GM21723 (cell line): Measurements from ENCODE around the gene NUDT19.
"Not testable (repeated sequence)": the region's sequence is repeated elsewhere in the genome, so short reads cannot be mapped to it uniquely, and the experiment has no call there.

ENCODE experiments used
- ATAC-seq: cut with Tn5 transposase; IDR thresholded peaks from one replicate; pipeline ENCODE4 v1.9.1; 2021; ENCODE audit warnings: mild to moderate bottlenecking, moderate library complexity; ENCODE audit not compliant: unreplicated experiment

NUDT19 gene

DNA sequence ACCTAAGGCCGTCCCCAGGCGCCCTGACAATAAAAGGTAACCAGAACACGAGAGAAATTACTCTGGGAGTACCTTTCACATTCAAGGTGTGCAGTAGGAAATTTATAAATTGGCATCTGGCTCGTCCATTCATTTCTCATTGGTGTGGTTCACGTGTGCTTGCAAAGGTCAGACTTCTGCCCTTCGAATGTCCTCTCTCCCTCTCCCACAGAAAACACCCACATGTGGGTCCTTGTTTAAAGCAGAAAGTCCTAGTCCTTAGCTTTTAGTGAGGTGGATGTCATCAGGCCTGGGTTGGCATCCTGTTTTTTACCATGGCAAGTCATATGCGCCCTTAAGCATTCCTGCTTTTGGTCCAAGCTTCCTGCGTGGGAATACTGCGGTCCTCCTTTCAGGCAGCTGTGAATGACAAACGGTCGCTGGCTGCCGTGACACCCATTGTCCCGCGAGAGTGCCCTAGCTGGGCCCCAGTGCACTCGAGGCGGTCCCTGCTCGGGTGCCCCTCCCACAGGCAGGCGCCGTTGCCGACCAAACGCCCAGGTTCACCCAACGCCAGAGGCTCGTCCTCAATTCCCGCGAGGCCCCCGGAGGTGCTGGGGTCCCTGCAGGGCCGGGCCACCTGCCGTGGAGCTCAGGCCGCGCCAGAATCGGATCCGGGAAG, at the start of gene NUDT19:
TSS of gene NUDT19 (plus strand) at position 531 of the 661 bp plus-strand sequence. CDS start 140 bp downstream, outside the sequence.
- ATAC-seq = peak; percentile 88

DNA sequence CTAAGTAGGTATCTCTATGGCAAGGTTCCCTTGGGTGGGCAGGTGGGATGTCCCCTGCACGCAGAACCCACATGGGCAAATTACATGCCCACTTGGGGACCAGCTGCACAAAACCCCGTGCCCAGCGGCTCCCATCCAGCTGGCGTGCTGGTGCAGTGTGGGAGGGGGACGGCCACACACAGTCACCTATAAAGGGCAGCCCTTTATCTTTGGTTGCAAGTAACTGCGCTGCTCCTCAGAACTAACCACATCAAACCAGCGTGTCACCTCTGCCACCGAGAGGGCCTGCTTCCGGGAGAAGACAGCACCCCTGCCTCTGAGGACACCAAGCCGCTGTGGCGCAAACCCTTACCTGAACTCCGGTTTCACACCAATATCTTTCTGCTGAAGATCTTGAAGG, 48.9 kb upstream of the NUDT19 start:
- ATAC-seq = no peak

DNA sequence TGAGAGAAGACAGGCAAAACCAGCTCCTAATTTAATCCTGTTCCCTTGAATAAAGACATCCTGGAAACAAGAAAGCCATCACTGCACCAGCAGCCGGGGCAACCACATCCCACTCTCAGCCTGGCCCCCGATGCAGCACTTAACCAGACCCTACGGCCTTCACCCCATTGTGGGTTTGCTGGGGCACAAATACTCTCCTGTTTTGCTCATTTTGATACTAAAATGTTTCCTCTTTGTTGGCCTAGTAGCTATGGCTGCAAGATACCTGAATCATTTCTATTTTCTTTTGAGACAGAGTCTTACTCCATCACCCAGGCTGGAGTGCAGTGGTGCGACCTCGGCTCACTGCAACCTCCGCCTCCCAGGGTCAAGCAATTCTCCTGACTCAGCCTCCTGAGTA, 45.1 kb upstream of the NUDT19 start:
- ATAC-seq = no peak

DNA sequence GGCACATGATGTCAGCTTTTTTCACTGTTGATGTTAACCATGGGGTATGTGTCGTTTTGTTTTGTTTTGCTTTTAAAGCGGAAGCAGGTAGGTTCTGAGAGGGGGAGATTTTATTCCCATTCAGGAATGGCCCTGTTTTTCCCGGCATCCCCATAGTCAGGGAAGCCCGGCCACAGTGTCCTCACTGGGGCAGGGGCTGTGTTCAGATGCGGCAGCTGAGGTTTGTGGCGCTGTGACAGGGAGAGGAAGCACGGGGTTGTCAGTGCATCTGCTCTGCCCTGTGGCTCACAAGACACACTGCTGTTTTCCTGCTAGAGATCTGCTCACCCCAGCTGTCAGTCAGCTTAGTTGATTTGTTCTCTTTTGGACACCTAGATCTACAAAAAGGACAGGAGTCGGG, 44.3 kb upstream of the NUDT19 start:
- ATAC-seq = no peak

DNA sequence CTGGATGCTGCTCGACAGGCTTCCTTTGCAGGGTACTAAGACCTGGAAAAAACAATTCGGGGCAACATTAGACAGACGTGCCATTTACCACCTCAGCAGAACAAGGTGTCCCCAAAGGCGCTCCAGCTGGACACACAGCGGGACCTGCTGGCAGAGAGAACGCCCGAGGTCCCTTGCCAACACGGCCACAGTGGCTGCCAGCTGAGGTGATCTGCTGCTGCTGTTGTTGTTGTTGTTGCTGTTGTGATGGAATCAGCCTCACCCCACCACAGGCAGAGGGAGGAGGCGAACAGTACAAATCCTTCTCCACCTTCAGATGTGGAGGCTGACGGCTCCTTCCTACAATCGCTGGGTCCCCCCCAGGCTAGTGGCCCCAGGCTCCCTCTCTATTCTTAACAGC, 41.9 kb upstream of the NUDT19 start:
- no peak for ATAC-seq

DNA sequence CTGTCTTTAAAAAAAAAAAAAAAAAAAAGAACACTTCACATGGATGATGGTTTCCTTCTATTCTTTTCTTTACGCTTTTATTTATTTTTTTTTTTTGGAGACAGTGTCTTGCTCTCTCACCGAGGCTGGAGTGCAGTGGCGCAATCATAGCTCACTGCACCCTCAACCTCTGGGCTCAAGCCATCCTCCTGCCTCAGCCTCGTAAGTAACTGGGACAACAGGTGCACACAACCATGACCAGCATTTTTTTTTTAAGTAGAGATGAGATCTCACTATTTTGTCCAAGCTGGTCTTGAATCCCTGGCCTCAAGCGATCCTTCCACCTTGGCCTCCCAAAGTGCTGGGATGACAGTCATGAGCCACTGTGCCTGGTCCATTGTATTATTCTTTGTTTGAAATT, 41.0 kb upstream of the NUDT19 start:
- ATAC-seq = no peak

DNA sequence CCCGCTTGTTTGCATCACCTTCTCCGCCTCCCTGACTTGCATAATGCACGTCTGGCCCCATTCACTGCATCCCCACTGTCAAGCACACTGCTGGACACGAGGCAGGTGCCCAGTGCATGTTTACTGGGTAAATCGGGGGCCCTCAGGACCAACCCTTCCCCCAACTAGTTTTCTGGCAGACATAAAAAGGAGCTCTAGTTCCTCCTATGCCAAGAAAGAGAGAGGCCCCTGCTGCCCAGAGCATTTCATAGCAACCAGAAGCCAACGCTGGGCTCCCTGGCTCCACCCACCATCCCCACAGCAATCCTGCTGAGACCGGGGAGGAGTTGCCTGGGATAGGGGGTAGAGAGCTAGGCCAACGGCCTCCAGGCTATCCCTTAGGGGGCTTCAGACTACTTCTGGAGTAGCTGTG, 39.9 kb upstream of the NUDT19 start:
- no peak for ATAC-seq

DNA sequence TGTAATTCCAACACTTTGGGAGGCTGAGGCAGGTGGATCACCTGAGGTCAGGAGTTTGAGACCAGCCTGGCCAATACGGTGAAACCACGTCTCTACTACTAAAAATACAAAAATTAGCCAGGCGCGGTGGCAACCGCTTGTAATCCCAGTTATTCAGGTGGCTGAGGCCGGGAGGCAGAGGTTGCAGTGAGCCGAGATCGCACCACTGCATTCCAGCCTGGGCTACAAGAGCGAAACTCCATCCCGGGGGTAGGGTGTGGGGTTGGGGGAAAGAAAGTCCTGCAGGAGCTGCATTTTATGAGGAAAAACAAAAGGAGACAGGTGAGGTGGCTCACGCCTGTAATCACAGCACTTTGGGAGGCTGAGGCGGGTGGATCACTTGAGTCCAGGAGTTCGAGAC, 39.3 kb upstream of the NUDT19 start:
- not testable (repeated sequence) for ATAC-seq

DNA sequence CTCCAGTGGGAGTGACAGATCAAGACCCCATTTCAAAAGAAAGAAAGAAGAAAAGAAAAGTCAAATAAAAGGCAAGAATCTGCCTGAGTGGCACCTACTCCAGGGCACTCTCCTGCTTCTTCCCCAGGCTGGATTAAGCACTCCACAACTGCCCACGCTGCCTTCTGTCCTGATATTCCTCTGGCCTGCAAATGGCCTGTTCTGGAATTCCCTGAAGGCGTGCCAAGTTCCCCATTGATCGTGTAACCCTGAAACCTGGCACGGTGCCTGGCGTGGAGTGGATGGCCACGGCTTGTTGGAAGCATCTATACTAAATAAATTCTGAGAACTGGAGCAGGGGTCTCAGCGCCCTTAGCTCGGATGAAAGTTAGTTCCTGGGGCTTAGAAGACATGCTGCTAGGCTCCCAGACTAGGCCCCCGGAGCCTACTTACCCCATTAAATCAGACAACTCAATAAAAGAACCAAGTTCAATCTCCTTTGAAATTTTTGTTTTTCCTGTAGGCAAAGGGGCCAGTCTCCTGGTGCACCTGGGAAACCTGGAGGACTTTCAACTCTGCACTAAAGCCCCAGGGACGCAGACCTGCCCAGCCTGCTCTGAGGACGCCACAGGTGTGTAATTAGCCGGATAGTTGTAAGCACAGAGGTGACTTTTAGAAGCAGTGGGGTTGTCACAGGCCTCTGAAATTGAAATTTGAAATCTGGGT, 38.6 kb upstream of the NUDT19 start:
- no peak for ATAC-seq

DNA sequence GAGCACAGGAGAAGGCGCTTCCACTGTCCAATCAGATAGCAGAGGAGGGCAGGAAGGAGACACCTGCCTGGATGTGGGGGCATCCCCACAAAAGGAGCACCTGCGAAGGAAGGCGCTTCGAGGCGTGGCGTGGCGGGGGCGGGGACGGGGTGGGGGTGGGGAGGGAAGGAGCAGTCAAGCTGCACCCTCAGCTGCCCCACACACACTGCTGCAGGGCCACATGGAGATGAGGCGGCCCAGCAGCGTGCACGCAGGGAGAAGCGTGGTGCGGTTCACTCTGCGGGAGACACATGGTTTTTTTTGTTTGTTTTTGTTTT, 38.1 kb upstream of the NUDT19 start:
- ATAC-seq = no peak

DNA sequence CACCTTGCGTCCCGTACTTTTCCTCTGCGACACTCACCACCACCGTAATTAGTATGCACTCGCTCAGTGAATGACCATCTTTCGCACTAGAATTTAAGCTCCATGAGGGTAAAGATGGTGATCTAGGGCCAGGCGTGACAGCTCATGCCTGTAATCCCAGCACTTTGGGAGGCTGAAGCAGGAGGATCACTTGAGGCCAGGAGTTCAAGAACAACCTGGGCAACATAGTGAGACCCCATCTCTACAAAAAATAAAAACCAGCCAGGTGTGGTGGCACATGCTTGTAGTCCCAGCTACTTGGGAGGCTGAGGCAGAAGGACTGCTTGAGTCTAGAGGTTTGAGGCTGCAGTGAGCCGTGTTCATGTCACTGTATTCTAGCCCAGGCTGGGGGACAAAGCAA, 35.2 kb upstream of the NUDT19 start:
- ATAC-seq = not testable (repeated sequence)

DNA sequence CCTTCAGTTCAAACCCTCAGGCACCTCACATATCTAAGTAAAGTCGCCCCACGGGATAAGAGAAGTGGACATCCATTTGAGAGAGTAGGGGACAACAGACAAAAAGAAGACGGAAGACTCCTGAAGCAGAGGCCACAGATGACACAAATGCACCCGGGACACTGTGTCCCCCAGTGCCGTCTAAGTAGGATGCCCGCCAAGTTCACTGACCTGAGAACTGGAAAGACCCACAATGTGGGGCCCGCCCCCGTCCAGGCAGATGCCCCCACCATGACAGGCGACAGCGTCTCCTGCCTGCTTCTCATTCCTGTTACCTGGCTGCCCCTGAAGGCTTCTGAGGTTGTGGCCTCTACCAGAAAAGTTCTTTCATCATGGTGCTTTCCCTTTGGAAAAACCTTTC, 33.5 kb upstream of the NUDT19 start:
- no peak for ATAC-seq

DNA sequence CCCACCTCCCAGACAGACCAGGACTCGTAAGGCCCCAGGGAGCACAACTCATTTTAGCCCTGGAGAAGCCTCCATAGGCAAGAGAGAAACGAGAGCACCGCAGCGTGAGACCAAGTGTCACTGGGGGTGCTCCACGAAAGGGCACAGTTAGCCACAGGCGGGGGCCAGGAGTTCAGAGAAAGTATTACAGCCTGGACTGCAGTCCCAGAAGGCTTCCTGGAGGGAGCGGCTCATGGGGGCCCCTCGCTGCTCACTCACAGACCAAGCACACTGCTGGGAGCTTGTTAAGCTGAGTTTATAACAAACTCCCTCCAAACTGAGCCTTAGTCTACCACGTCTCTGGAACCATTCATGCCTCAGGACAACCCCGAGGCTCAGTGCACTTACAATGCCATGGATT, 33.1 kb upstream of the NUDT19 start:
- no peak for ATAC-seq

DNA sequence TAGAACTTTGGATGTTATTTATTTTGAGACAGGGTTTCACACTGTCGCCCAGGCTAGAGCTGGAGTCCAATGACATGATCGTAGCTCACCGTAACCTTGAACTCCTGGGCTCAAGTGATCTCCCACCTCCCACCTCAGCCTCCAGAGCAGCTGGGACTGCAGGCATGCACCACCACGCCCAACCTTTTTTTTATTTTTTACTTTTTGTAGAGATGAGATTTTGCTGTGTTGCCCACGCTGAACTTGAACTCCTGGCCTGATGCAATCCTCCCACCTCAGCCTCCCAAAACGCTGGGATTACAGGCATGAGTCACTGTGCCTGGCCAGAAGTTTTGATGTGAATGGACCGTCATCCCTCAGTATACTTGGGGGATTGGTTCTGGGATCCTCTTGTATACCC, 30.3 kb upstream of the NUDT19 start:
- no peak for ATAC-seq

DNA sequence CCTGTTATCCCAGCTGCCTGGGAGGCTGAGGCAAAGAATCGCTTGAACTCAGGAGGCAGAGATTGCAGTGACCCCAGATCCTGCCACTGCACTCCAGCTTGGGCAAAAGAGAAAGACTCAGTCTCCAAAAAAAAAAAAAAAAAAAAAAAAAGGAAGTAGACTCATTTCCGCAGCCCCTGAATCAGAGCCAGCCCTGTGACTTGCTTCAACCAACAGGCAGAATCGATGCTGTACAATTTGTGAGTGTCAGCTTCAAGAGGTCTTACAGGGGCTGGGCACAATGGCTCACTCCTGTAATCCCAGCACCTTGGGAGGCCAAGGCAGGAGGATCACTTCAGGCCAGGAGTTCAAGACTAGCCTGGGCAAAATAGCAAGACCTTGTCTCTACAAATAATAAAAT, 29.4 kb upstream of the NUDT19 start:
- no peak for ATAC-seq

DNA sequence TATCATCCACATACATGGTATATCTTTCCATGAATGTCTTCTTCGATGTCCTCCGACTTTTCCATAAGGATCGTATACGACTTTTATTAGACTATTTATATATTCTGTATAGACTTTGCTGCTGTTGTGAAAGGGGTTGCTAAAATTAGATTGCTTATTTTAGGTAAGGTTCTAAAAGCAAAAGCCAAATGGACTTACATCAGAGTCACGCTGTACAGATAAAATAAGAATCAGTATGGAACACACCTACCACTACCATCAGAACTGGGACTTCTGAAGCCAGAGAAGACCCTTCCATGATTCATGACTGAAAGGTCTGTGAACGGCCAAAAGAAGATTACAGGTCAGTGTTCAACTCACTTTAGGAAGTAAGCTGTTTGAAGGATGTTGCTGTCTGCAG, 25.5 kb upstream of the NUDT19 start:
- no peak for ATAC-seq

DNA sequence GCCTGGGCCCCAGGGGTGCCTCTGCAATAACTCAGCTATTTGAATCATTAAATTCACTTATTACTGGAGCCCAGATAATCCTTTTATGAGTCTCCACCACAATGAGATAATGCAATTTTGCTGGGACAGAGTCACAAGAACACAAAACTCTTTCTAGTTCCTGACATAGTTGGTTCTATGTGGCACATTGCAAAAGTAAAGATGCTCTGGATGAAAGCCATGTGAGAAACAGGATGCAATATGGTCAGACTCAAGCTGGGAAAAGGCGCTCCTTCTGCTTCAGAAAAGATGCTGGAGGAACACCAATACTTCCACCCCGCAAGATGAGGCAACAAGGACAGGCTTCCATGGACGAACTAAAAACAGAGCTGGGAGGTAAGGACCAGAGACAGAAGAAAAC, 22.3 kb upstream of the NUDT19 start:
- ATAC-seq = no peak

DNA sequence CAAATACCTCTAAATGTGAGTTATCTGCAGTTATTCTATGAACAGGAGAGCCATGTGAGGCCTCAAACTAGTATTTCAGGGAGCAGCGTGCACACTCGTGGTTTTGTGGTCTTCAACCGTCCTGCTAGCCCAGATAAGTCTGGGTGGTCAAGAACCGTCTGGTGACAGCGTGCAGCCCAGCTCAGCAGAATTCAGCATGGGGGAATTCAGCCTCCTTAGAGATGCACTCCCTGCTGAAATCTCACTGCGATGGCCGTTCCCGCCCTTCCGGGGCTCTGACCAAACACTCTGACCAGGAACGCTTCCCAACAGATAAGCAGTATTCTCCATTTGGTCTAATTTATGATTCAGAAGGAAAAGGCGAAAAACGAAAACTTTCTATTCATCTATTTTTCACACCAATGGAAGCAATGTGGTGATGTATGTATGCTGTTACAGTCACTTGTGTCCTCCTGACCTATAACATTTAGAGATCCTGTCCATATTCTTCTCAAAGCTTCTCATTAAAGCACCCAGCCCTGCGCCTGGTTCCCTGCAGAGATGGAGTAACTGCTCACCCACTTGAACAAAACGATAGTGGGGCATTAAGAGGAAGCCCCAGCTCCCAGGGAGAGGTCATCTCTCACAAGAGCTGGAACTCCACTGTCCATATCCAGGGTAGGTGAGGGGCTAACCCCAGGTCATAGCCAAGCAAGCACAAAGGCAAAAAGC, 19.6 kb upstream of the NUDT19 start:
- no peak for ATAC-seq

DNA sequence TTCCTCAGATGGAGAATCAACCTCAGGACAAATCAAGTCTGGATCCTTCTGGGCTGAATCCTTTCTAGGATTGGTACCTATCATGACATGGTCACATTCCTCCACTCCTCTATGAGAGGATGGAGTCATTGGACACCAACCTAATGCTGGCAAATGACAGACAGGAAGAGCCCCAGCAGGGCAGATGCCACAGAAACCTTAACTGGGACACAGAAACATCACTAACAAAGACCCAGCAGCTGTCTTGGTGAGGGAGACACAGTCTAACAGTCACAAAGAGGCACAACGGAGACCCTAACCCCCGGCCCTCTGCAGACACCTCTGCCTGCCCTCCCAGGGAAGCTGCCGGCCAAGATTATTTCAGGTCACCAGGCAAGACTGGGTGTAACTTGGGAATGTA, 18.8 kb upstream of the NUDT19 start:
- ATAC-seq = no peak

DNA sequence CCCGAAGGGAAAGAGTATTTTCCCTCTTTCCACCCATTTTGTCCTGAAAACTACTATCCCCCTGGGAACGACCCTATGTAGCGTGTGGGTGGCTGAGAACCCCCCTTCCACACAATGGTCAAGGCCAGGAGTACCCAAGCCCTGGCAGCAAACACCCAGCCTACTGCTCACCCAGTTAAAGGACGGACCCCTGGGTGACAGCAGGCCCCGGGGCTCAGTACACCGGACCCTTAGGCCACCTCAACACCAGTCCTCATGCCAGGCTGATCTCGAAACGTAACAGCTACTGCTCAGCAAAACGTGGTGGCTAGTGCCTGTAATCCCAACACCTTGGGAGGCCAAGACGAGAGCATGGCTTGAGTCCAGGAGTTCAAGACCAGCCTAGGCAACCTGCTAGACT, 18.0 kb upstream of the NUDT19 start:
- no peak for ATAC-seq

DNA sequence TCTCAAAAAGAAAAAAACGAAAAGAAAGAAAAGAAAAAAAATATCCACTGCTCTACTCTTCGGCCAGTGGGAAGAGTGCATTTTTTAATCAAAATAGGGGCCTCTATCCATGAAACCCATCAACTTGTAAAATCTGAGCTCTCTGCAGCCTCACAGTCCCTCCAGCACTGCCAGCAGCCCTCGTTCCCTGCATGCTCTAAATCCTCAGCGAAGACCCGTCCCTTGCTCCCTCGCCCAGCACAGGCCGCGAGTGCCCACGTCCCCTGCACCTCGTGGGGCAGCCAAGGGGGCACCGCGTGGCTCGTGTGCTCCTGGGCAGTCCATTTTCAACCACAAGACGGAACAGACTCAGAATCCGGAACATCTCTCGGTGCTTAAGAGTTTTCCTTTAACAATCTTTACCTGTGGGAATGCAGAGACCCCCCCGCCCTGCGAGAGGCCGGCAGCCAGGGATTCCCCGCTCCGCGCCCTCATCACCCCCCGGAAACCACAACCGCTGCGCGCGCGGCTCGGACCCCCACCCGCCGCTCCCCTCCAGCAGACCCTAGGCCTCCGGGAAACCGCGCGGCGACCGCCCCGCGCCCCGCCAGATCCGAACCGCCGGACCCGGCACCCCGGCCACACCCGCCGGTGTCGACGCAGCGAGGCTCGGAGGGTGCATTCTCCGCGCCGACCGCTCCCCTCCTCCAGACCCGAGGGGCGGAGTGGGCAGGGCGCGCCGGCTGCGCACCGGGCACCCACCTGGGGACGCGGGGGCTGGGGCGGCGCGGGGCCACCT, 17.3 kb upstream of the NUDT19 start:
- no peak for ATAC-seq
